ENCODE measurements around the gene NRBF2.

The NRBF2 gene

DNA sequence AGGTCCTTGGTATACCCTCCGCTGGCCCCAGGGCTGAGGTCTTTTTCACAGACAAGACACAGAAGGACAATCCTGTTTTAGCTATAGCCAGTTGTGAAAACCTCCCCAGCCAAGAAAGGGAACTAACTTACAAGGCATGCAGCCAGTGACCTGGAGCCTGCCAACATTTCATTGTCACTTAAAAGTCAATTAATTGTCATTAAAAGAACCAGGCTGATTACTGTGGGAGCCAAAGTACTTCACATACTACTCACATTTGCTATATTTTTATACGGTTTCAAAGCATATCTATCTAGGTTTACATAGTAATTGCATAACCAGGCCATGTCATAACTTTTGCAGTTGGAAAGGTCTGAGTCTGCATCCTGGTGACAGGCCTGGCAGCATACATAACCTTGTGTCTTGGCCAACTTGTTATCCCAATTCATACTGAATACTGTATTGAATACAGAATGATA is 31.1 kb downstream of the NRBF2 start:
- no peaks in the 10 kb centered on the region for H3K27me3 ChIP-seq (ENCODE audit: insufficient read depth, low read length, poor library complexity)
- H3K27ac ChIP-seq (ENCODE audit: low read length), result no peak overlapping the region
- no peaks in the 10 kb centered on the region for H4K20me1 ChIP-seq (ENCODE audit: insufficient read depth, low read length)
- H2AFZ ChIP-seq (ENCODE audit: low read depth, low read length), result no peak overlapping the region
- TF ChIP-seq, protein P1, sequence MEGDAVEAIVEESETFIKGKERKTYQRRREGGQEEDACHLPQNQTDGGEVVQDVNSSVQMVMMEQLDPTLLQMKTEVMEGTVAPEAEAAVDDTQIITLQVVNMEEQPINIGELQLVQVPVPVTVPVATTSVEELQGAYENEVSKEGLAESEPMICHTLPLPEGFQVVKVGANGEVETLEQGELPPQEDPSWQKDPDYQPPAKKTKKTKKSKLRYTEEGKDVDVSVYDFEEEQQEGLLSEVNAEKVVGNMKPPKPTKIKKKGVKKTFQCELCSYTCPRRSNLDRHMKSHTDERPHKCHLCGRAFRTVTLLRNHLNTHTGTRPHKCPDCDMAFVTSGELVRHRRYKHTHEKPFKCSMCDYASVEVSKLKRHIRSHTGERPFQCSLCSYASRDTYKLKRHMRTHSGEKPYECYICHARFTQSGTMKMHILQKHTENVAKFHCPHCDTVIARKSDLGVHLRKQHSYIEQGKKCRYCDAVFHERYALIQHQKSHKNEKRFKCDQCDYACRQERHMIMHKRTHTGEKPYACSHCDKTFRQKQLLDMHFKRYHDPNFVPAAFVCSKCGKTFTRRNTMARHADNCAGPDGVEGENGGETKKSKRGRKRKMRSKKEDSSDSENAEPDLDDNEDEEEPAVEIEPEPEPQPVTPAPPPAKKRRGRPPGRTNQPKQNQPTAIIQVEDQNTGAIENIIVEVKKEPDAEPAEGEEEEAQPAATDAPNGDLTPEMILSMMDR (IDR thresholded peaks at IDR 0.05; ENCODE audit: borderline replicate concordance, extremely low read depth, low read length, poor library complexity, severe bottlenecking), result no peak
- TF ChIP-seq EZH2 (IDR thresholded peaks at IDR 0.05; ENCODE audit: borderline replicate concordance, low read depth, low read length, severe bottlenecking), result no peak
- no peak overlapping the region for H3K4me2 ChIP-seq (ENCODE audit: insufficient read depth, low read length)
- no peak overlapping the region for H3K4me3 ChIP-seq (ENCODE audit: low read depth in 1 of 2, low read length in 2 of 2)
- H3K79me2 ChIP-seq (ENCODE audit: insufficient read depth, low read length), result no peaks in the 10 kb centered on the region
- no peaks in the 10 kb centered on the region for H3K4me1 ChIP-seq (ENCODE audit: insufficient read depth, low read length)
- H3K9ac ChIP-seq (ENCODE audit: low read depth, low read length), result no peak overlapping the region
- ATAC-seq (ENCODE audit: insufficient read depth, low read depth), result no peak
- no peak for DNase-seq
- peaks cover 41% of the 10 kb centered on the region for H3K36me3 ChIP-seq (ENCODE audit: insufficient read depth, low read length)
- H3K9me3 ChIP-seq (ENCODE audit: insufficient read depth, low read length, severe bottlenecking), result no peaks in the 10 kb centered on the region

DNA sequence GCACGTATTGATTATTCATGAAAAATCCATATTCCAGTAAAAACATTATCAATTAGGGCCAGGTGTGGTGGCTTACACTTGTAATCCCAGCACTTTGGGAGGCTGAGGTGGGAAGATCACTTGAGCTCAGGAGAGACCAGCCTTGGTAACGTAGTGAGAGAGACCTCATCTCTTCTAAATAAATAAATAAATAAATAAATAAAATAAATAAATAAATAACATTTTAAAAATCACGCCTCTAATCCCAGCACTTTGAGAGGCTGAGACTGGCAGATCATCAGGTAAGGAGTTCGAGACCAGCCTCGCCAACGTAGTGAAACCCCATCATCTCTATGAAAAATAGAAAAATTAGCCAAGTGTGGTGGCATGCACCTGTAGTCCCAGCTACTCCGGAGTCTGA is 32.1 kb downstream of the NRBF2 start:
- Histone ChIP-seq H3K4me3 (ENCODE audit: low read depth in 1 of 2, low read length in 2 of 2) (no peak overlapping the region), H3K27ac (ENCODE audit: low read length) (no peak overlapping the region), H4K20me1 (ENCODE audit: insufficient read depth, low read length) (no peaks in the 10 kb centered on the region), H3K36me3 (ENCODE audit: insufficient read depth, low read length) (peaks cover 50% of the 10 kb centered on the region), H3K79me2 (ENCODE audit: insufficient read depth, low read length) (no peaks in the 10 kb centered on the region), H3K27me3 (ENCODE audit: insufficient read depth, low read length, poor library complexity) (no peaks in the 10 kb centered on the region), H3K4me1 (ENCODE audit: insufficient read depth, low read length) (no peaks in the 10 kb centered on the region), H3K9ac (ENCODE audit: low read depth, low read length) (no peak overlapping the region), H2AFZ (ENCODE audit: low read depth, low read length) (no peak overlapping the region), H3K4me2 (ENCODE audit: insufficient read depth, low read length) (no peak overlapping the region), H3K9me3 (ENCODE audit: insufficient read depth, low read length, severe bottlenecking) (no peaks in the 10 kb centered on the region)
- ATAC-seq (ENCODE audit: insufficient read depth, low read depth) (no peak), DNase-seq (no peak)
- TF ChIP-seq EZH2 (IDR thresholded peaks at IDR 0.05; ENCODE audit: borderline replicate concordance, low read depth, low read length, severe bottlenecking), result no peak

DNA sequence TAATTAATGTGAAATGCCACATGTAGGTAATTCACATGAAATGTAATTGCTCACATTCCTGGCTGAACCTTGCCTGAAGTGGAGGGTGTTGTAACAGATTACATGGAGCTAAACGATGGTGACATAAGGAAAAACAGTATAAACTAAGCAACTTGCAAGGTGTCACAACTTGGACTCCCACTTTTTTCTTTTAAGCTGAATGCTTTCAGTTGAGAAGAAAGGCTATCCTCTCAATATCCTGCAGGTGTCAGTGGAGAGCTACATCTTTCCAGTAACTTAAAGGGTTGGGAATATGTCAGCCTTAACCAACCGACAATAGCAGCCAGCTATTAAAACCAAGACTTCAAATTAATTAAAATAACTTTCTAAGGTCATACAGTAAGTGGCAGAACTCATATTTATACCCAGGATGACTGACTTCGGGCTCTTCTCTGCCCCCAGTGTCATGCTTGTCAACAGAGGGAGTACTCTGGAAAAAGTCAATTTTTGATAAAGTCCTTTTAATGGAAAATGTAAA is 33.7 kb downstream of the NRBF2 start:
- H3K27ac ChIP-seq (ENCODE audit: low read length), result no peak overlapping the region
- H3K4me1 ChIP-seq (ENCODE audit: insufficient read depth, low read length), result no peaks in the 10 kb centered on the region
- TF ChIP-seq, protein P1 (IDR thresholded peaks at IDR 0.05; ENCODE audit: borderline replicate concordance, extremely low read depth, low read length, poor library complexity, severe bottlenecking), result peak; percentile 83
- no peak for TF ChIP-seq EZH2 (IDR thresholded peaks at IDR 0.05; ENCODE audit: borderline replicate concordance, low read depth, low read length, severe bottlenecking)
- no peak overlapping the region for H3K4me2 ChIP-seq (ENCODE audit: insufficient read depth, low read length)
- no peaks in the 10 kb centered on the region for H4K20me1 ChIP-seq (ENCODE audit: insufficient read depth, low read length)
- H3K4me3 ChIP-seq (ENCODE audit: low read depth in 1 of 2, low read length in 2 of 2), result no peak overlapping the region
- H3K9me3 ChIP-seq (ENCODE audit: insufficient read depth, low read length, severe bottlenecking), result no peaks in the 10 kb centered on the region
- no peaks in the 10 kb centered on the region for H3K27me3 ChIP-seq (ENCODE audit: insufficient read depth, low read length, poor library complexity)
- no peak overlapping the region for H2AFZ ChIP-seq (ENCODE audit: low read depth, low read length)
- ATAC-seq (ENCODE audit: insufficient read depth, low read depth), result peak; percentile 78
- H3K79me2 ChIP-seq (ENCODE audit: insufficient read depth, low read length), result no peaks in the 10 kb centered on the region
- peak; percentile 27 for DNase-seq
- peaks cover 66% of the 10 kb centered on the region for H3K36me3 ChIP-seq (ENCODE audit: insufficient read depth, low read length)
- H3K9ac ChIP-seq (ENCODE audit: low read depth, low read length), result no peak overlapping the region

DNA sequence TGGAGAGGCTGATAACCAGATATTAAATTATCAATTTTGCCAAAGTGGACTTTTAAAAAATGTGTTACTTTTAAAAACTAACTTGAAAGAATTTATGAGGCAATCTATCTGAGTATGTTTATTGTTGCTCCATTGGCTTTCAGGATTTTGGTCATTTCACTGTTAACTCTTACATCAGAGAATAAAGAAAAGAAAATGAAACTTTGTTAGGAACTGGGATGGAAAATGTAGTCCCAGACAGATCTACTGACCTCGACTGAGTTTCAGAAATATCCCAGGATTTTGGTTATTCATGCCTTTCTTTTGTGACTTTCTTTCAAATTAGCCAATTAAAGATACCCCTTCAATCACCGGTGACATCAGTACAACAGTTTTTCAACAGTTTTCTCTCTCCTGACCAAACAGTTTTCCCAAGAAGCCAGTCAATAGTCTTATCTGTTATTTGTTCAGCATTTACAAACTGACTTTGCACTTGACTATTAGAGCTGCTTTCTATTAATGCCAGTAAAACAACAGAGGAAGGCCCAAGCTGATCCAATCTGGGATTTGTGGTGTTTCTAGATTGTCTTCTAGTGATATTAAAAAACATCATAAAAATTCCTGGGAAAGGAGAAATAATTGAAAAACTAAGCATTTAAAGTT is 35.8 kb downstream of the NRBF2 start:
- no peak overlapping the region for H3K4me3 ChIP-seq (ENCODE audit: low read depth in 1 of 2, low read length in 2 of 2)
- no peaks in the 10 kb centered on the region; the same call in 1 of the 2 replicates for H4K20me1 ChIP-seq (ENCODE audit: insufficient read depth, low read length)
- H3K9ac ChIP-seq (ENCODE audit: low read depth, low read length), result no peak overlapping the region
- H3K36me3 ChIP-seq (ENCODE audit: insufficient read depth, low read length), result peaks cover 86% of the 10 kb centered on the region
- TF ChIP-seq EZH2 (IDR thresholded peaks at IDR 0.05; ENCODE audit: borderline replicate concordance, low read depth, low read length, severe bottlenecking), result no peak
- TF ChIP-seq, protein P1 (IDR thresholded peaks at IDR 0.05; ENCODE audit: borderline replicate concordance, extremely low read depth, low read length, poor library complexity, severe bottlenecking), result no peak
- no peaks in the 10 kb centered on the region for H3K9me3 ChIP-seq (ENCODE audit: insufficient read depth, low read length, severe bottlenecking)
- no peaks in the 10 kb centered on the region for H3K79me2 ChIP-seq (ENCODE audit: insufficient read depth, low read length)
- H3K27me3 ChIP-seq (ENCODE audit: insufficient read depth, low read length, poor library complexity), result no peaks in the 10 kb centered on the region
- ATAC-seq (ENCODE audit: insufficient read depth, low read depth), result no peak
- no peak for DNase-seq
- no peaks in the 10 kb centered on the region for H3K4me1 ChIP-seq (ENCODE audit: insufficient read depth, low read length)
- H3K27ac ChIP-seq (ENCODE audit: low read length), result no peak overlapping the region
- H2AFZ ChIP-seq (ENCODE audit: low read depth, low read length), result no peak overlapping the region
- no peak overlapping the region for H3K4me2 ChIP-seq (ENCODE audit: insufficient read depth, low read length)
